Stimulated activated naive B cell treated with anti-CD40 and anti-IgM and Interleukin-4, amounts not matched to agents 10 μg/mL and 1 μg/mL and 100 μg/mL, for 72 hours (primary cell): Measurements from ENCODE around the gene FZR1.
"Not testable (repeated sequence)": the region's sequence is repeated elsewhere in the genome, so short reads cannot be mapped to it uniquely, and the experiment has no call there.

Source experiments
- ATAC-seq, 2 donors: fragments of 150-1000 bp; cut with Tn5 transposase; replicated peaks; 2 replicates each; pipeline ENCODE4 v1.10.0; 2021; ENCODE audit warnings: moderate library complexity in 1 of 2
- DNase-seq: peaks from one replicate; pipeline ENCODE4 v3.0.0; 2021
- H3K27ac Mint-ChIP-seq: one replicate; pipeline ENCODE4 v1.8.0; 2022; ENCODE audit warnings: mild to moderate bottlenecking, mixed read lengths
- H3K27me3 Mint-ChIP-seq, 2 donors: one replicate each; pipeline ENCODE4 v1.8.0; 2022; ENCODE audit warnings: mixed read lengths in 2 of 2
- H3K36me3 Mint-ChIP-seq, 2 donors: one replicate each; pipeline ENCODE4 v1.8.0; 2022; ENCODE audit warnings: mixed read lengths in 2 of 2, mild to moderate bottlenecking in 1 of 2
- H3K4me1 Mint-ChIP-seq, 2 donors: one replicate each; pipeline ENCODE4 v1.8.0; 2022; ENCODE audit warnings: mixed read lengths in 2 of 2, mild to moderate bottlenecking in 1 of 2
- H3K4me3 Mint-ChIP-seq, 2 donors: one replicate each; pipeline ENCODE4 v1.8.0; 2022; ENCODE audit warnings: mild to moderate bottlenecking in 2 of 2, mixed read lengths in 2 of 2, moderate library complexity in 1 of 2
- H3K9me3 Mint-ChIP-seq, 2 donors: one replicate each; pipeline ENCODE4 v1.8.0; 2022; ENCODE audit warnings: mixed read lengths in 2 of 2, mild to moderate bottlenecking in 1 of 2

The FZR1 gene

GRCh38 chr19:3573858-3574637, 67.9 kb downstream of the FZR1 start:
- ATAC-seq (peak; percentile 28 to 49), DNase-seq (peak; percentile 87)
- Mint-ChIP-seq H3K9me3 (peaks cover 0 to 2% of the 10 kb centered on the region in 2 donors), H3K36me3 (peaks cover 26 to 33% of the 10 kb centered on the region in 2 donors), H3K4me3 (peak overlapping the region; percentile 83 to 85), H3K27me3 (no peaks in the 10 kb centered on the region), H3K4me1 (peaks cover 19 to 31% of the 10 kb centered on the region in 2 donors), H3K27ac (peak overlapping the region; percentile 76)

GRCh38 chr19:3575260-3575741, 69.2 kb downstream of the FZR1 start:
- no peak for DNase-seq
- Mint-ChIP-seq H3K4me3 (no peak overlapping the region), H3K36me3 (peaks cover 26 to 33% of the 10 kb centered on the region in 2 donors), H3K27me3 (no peaks in the 10 kb centered on the region), H3K9me3 (peaks cover 0 to 2% of the 10 kb centered on the region in 2 donors), H3K27ac (no peak overlapping the region), H3K4me1 (peaks cover 19 to 31% of the 10 kb centered on the region in 2 donors)
- ATAC-seq, result no peak

- DNase-seq (no peak), ATAC-seq (no peak)
- peaks cover 26 to 33% of the 10 kb centered on the region in 2 donors for H3K36me3 Mint-ChIP-seq
- peak overlapping the region in 1 of 2 donors; percentile 62 for H3K4me3 Mint-ChIP-seq
- peaks cover 0 to 2% of the 10 kb centered on the region in 2 donors for H3K9me3 Mint-ChIP-seq
- H3K27me3 Mint-ChIP-seq, result no peaks in the 10 kb centered on the region
- H3K4me1 Mint-ChIP-seq, result peaks cover 19 to 31% of the 10 kb centered on the region in 2 donors
- no peak overlapping the region for H3K27ac Mint-ChIP-seq
Measured at GRCh38 chr19:3575949-3576673, 70.0 kb downstream of the FZR1 start.

- Mint-ChIP-seq H3K4me3 (peak overlapping the region in 1 of 2 donors; percentile 62), H3K4me1 (peaks cover 15 to 25% of the 10 kb centered on the region in 2 donors), H3K36me3 (peaks cover 26 to 33% of the 10 kb centered on the region in 2 donors), H3K9me3 (peaks cover 0 to 2% of the 10 kb centered on the region in 2 donors), H3K27ac (no peak overlapping the region), H3K27me3 (no peaks in the 10 kb centered on the region)
- no peak for ATAC-seq
- no peak for DNase-seq
Measured at GRCh38 chr19:3576696-3577443, 70.8 kb downstream of the FZR1 start.

- peaks cover 26 to 33% of the 10 kb centered on the region in 2 donors for H3K36me3 Mint-ChIP-seq
- DNase-seq (no peak), ATAC-seq (no peak)
- H3K27me3 Mint-ChIP-seq, result no peaks in the 10 kb centered on the region
- no peak overlapping the region for H3K4me3 Mint-ChIP-seq
- H3K27ac Mint-ChIP-seq, result no peak overlapping the region
- peaks cover 8 to 18% of the 10 kb centered on the region in 2 donors for H3K4me1 Mint-ChIP-seq
- peaks cover 0 to 2% of the 10 kb centered on the region in 2 donors for H3K9me3 Mint-ChIP-seq
Measured at GRCh38 chr19:3577723-3578344, 71.7 kb downstream of the FZR1 start.

- Mint-ChIP-seq H3K27me3 (peaks cover 0 to 4% of the 10 kb centered on the region in 2 donors), H3K4me1 (peaks cover 8 to 17% of the 10 kb centered on the region in 2 donors), H3K27ac (no peak overlapping the region), H3K4me3 (no peak overlapping the region), H3K36me3 (peaks cover 26 to 33% of the 10 kb centered on the region in 2 donors), H3K9me3 (peaks cover 0 to 2% of the 10 kb centered on the region in 2 donors)
- ATAC-seq, result no peak
- DNase-seq, result no peak
Measured at GRCh38 chr19:3578390-3578789, 72.3 kb downstream of the FZR1 start.

- H3K36me3 Mint-ChIP-seq, result peaks cover 12 to 19% of the 10 kb centered on the region in 2 donors
- H3K27ac Mint-ChIP-seq, result no peak overlapping the region
- peaks cover 0 to 6% of the 10 kb centered on the region in 2 donors for H3K27me3 Mint-ChIP-seq
- DNase-seq (no peak), ATAC-seq (no peak)
- no peak overlapping the region for H3K4me3 Mint-ChIP-seq
- peaks cover 1 to 5% of the 10 kb centered on the region in 2 donors for H3K4me1 Mint-ChIP-seq
- H3K9me3 Mint-ChIP-seq, result no peaks in the 10 kb centered on the region
Measured at GRCh38 chr19:3580156-3580934, 74.2 kb downstream of the FZR1 start.

- H3K27me3 Mint-ChIP-seq, H3K4me1 Mint-ChIP-seq, H3K4me3 Mint-ChIP-seq, DNase-seq, H3K36me3 Mint-ChIP-seq, H3K27ac Mint-ChIP-seq, H3K9me3 Mint-ChIP-seq, ATAC-seq: not testable (repeated sequence)
Measured at GRCh38 chr19:3581792-3582191, 75.7 kb downstream of the FZR1 start.

- not testable (repeated sequence) for H3K27ac Mint-ChIP-seq, H3K4me3 Mint-ChIP-seq, DNase-seq, H3K9me3 Mint-ChIP-seq, ATAC-seq, H3K27me3 Mint-ChIP-seq, H3K4me1 Mint-ChIP-seq, H3K36me3 Mint-ChIP-seq
Measured at GRCh38 chr19:3584036-3584802, 78.1 kb downstream of the FZR1 start.

- Mint-ChIP-seq H3K9me3 (no peaks in the 10 kb centered on the region), H3K4me1 (peaks cover 0 to 7% of the 10 kb centered on the region in 2 donors), H3K27ac (no peak within 1 kb of the TSS), H3K36me3 (no peaks in the 10 kb centered on the region), H3K27me3 (peaks cover 0 to 6% of the 10 kb centered on the region in 2 donors), H3K4me3 (peak within 1 kb of the TSS; percentile 41 to 57)
- DNase-seq (no peak), ATAC-seq (peak in 1 of 2 donors; percentile 33)
Measured at GRCh38 chr19:3585301-3586126, 79.4 kb downstream of the FZR1 start, which contains the start of gene GIPC3. Gene GIPC3 (plus strand): TSS chr19:3585478. CDS start chr19:3585598, 120 bp downstream.

- no peak for DNase-seq
- Mint-ChIP-seq H3K27me3 (peaks cover 0 to 6% of the 10 kb centered on the region in 2 donors), H3K9me3 (no peaks in the 10 kb centered on the region), H3K4me3 (peak overlapping the region; percentile 41 to 57), H3K36me3 (no peaks in the 10 kb centered on the region), H3K27ac (no peak overlapping the region), H3K4me1 (peaks cover 0 to 7% of the 10 kb centered on the region in 2 donors)
- ATAC-seq, result peak in 1 of 2 donors; percentile 53
Measured at GRCh38 chr19:3586127-3586626, 80.1 kb downstream of the FZR1 start.
